GM13977 (cell line): ENCODE results near the gene COASY.
"Not testable (repeated sequence)": the region's sequence is repeated elsewhere in the genome, so short reads cannot be mapped to it uniquely, and the experiment has no call there.

Experiments used
- DNase-seq: peaks from one replicate; pipeline ENCODE4 v3.0.0; 2012; ENCODE audit warnings: low spot score
- CTCF ChIP-seq: IDR thresholded peaks from 2 replicates; pipeline ENCODE4 v1.5.1; 2012; ENCODE audit warnings: mild to moderate bottlenecking, control low read depth; ENCODE audit not compliant: insufficient read depth; ENCODE audit errors: extremely low read depth, missing control alignments
- in situ Hi-C: fragments of 300-500 bp; cut with MboI; formaldehyde crosslinking; loops from one replicate; pipeline ENCODE4 v1.12.0; 2022; ENCODE audit warnings: low sequenced_read_pairs, low pct_unique_long_range_greater_than_20kb, mixed read lengths, inconsistent platforms; ENCODE audit not compliant: unreplicated experiment

COASY gene

GRCh38 chr17:42544874-42545283 lies 17.1 kb upstream of the COASY start:
- in situ Hi-C loops, result no loop called here
- TF ChIP-seq CTCF, result no peak
- no peak for DNase-seq

GRCh38 chr17:42545755-42546505 lies 16.0 kb upstream of the COASY start:
- DNase-seq, in situ Hi-C loops: not testable (repeated sequence)

DNA sequence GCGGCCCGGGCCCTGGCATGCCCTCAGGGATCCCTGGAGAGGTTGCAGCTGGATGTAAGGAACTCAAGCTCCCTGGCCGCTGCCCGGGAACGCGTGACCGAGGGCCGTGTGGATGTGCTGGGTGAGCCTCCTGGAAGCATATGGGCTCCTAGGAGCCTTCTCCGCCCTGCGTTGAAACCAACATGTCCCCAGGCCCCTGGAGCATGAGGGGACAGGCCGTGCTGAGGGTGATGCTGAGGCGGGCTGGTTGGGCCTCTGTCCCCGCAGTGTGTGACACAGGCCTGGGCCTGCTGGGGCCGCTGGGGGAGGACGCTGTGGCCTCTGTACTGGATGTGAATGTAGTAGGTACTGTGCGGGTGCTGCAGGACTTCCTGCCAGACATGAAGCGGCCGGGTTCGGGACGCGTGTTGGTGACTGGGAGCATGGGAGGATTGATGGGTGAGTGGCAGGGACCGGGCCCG lies 14.9 kb upstream of the COASY start:
- TF ChIP-seq CTCF, result no peak
- in situ Hi-C loops, result no loop called here
- DNase-seq, result no peak

DNA sequence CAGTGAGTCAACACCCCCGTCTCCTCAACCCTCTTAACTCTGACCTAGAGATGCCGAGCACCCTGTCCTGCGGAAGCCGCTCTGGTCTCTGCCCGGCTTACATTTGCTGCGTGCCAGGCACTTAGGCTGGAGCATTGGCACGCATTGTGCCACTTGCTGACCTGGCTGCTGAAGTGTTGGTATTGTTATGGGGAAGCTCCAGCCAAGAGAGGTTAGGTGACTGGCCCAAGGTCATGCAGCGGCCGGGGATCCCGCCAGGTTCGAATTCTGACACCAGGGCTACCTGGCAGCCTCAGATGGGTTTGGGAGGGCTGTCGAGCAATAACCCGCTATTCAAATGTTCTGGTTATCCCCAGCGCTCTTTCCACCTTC lies 14.3 kb upstream of the COASY start:
- no peak for TF ChIP-seq CTCF
- DNase-seq, result no peak
- in situ Hi-C loops, result no loop called here

DNA sequence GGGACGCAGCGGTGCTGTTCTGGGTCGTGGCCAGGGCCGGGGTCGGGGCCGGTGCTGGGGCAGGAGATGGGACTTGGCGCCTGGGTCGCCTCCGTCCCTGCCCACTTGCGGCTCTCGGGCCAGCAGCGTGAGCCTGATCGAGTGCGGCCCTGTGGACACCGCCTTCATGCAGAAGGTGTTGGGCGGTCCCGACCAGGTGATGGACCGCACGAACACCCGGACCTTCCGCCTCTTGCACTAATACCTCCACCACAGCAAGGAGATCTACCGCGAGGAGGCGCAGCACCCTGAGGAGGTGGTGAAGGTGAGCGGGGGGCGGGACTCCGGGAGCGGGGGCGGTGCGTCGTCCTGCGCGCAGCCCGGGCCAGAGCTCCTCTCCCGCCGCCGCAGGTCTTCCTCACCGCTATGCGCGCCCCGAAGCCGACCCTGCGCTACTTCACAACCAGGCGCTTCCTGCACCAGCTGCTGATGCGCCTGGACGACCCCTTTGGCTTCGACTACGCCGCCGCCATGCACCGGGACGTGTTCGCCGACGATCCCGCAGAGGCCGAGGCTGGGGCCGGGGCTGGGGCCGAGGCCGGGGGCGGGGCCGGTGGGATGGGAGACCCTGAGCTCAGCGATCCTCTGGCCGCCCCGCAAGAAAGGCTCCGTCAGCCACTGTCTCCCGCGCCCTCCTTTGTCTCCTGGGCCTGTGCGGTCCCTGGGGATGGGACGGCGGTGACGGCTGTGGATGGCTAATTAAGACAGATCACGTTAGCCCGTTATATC lies 13.7 kb upstream of the COASY start:
- peak; percentile 94 for DNase-seq
- TF ChIP-seq CTCF, result peak; percentile 67
- in situ Hi-C loops, result no loop called here

- no peak for TF ChIP-seq CTCF
- in situ Hi-C loops, result no loop called here
- DNase-seq, result no peak
Measured at GRCh38 chr17:42548993-42549755, 12.8 kb upstream of the COASY start.

- in situ Hi-C loops, result loop anchor here (25.0 kb wide), 1 partner anchor 385 kb away; no protein-coding TSS in a partner anchor
- not testable (repeated sequence) for DNase-seq
Measured at GRCh38 chr17:42552736-42553135, 9.2 kb upstream of the COASY start, which contains the start of gene HSD17B1. TSS of gene HSD17B1 (plus strand) at chr17:42552923. CDS start at chr17:42552934, 11 bp downstream.
